SKM-1 treated with dmso at 0.1 percent for 144 hours (cell line): ENCODE data around the gene PACS1.

Experiments
- DNase-seq: peaks from one replicate; lab custom pipeline; 2025; ENCODE audit not compliant: unreplicated experiment; lab: John Stamatoyannopoulos, UW

Gene PACS1

DNA sequence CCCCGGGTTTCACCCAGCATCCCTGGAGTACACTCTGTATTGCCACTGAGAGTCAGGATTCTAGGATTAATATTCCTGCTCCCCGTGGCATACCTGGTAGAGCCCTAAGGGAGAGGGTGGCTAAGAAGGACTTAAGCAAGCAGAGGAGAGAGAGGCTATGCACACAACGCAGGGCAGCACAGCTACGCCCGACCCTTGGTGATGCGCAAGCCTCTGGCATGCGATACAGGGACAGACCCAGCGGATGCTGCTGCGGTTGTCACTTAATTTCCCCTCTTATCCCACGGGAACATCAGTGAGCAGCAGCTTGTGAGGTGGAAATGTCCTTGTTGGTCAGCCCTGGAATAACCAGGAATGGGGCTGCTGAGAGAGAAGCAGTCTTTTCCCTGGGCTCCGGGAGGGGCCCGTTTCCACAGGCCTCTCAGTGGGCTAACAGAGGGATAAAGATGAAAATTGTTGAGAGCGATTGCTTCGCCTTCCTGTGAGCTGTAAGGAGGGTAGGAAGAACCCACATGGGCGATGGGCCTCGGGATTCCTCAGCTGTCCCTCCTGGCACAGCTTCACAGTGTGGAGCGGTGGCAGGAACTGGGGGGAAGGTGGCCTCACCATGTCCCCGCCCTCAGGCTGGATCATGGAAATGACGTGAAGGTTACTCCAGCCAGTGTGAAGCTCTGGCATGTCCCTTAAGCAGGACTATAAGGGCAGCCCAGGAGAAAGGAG lies 149.9 kb downstream of the PACS1 start:
- no peak for DNase-seq

DNA sequence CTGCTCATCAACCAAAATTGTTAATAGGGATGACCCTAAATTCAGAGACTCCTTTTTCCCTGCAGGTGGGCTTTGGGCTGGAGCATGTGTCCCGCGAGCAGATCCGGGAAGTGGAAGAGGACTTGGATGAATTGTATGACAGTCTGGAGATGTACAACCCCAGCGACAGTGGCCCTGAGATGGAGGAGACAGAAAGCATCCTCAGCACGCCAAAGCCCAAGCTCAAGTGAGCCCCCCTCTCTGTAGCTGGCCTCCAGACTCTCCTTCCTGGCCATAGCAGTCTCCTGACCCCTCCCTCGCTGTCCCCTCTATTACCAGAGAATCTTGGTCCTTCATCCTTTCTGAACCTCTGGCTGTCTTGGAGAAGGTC lies 150.5 kb downstream of the PACS1 start:
- no peak for DNase-seq

DNA sequence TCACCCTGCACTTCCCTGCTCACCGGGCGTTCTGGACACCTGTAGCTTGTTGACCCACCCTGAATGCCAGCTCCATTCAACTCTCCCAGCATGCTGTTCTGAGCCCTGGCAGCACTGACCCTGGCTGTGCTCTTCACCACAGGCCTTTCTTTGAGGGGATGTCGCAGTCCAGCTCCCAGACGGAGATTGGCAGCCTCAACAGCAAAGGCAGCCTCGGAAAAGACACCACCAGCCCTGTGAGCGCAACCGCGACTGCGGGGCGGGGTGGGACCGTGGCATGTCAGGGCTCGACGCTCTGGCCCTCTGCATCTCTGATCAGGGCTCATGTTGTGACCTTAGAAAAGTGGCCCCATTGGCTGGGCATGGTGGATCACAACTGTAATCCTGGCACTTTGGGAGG lies 150.9 kb downstream of the PACS1 start:
- no peak for DNase-seq

DNA sequence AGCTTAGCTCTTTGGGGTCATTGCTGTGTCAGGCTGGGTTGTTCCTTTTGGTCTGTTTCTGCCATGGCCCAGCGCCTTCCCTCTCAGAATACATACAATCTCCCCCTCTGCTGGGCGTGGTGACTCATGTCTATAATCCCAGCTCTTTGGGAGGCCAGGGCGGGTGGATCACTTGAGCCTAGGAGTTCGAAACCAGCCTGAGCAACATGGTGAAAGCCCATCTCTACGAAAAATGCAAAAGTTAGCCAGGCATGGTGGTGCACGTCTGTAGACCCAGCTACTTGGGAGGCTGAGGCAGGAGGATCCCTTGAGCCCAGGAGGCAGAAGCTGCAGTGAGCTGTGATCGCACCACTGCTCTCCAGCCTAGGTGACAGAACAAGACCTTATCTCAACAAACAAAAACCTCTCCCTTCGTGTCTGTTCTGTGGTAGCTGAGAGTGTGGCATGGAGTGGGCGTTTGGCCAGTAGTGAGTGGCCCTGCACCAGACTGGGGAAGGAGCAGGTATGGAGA lies 151.7 kb downstream of the PACS1 start:
- no peak for DNase-seq

DNA sequence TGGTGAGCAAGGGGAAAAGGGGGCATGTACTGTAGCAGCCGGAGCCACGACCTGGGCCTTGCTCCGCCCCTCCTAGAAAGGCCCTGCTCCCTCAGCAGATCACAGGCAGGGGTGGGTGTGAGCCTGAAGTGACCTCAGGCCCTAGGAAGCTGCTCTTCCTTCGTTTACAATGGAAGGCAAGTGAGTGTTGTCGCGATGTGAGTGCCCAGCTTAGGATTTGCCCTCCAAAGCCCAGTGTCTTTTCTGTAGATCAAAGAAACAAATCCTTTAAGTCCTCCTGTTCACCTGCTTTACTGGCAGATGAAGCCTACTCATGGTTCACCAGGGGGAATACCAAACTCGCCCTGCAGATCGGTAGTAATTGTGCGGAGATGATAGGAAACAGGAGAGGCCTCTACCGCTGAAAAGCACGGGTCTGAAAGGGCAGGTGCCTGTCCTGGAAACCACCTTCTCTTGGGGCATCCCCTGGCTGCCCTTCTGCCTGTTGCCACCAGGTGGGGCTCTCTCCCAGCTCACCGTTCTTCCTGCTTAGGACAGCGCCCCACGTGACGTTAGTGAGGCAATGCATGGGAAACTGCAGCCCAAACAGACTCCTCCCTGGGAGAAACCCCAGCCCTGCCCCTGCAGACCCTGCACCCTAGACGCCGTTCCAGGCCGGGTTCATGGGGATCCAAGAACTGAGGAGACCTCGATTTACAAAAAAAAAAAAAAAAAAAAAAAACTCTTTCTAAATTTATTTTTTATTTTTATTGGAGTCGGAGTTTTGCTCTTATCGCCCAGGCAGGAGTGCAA lies 152.5 kb downstream of the PACS1 start:
- peak; percentile 89 for DNase-seq

DNA sequence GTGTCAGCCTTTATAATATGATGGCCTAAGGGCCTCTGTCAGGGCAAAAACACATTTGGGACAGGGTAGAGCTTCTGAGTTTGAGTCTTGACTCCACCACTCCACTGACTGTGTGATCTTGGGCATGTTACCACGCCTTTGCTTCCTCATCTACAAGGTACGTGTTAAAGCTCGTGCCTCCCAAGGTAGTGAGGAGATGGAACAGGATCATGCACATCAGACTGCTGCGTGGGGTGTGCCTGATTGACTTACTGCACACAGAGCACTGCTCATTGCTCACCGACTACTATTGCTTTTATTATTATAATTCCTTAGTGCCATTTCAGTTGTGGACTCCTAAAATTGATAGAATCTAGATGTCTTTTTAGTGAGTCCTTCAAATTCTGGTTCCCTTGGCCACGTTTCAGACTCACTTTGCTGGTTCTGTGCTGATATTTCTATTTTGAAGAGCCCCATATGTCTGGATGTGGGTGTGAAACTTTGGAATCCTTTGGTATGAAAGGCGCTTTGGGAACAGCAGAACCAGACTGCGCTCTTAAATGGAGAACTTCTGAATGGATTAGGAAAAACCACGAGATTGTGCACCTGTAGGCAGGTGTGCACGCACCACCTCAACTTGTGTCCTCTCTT lies 154.3 kb downstream of the PACS1 start:
- no peak for DNase-seq

DNA sequence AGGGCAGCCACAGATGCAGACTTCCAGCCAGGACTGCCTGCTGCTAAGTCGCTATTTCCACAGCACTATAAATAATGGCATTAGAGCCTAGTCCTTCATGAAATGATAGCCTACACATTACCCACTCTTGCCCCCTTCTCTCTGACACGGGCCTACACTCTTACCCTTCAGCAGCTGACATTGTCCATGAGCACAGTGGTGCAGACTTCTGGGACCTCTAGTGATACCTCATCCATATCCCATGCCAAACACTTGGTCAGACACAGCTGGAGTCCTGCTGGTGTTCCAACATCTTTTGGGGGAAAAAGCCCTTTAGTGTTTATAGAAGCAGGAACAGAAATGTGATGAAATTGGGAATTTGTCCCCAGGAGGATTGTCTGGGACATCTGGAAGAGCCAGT lies 155.0 kb downstream of the PACS1 start:
- no peak for DNase-seq

DNA sequence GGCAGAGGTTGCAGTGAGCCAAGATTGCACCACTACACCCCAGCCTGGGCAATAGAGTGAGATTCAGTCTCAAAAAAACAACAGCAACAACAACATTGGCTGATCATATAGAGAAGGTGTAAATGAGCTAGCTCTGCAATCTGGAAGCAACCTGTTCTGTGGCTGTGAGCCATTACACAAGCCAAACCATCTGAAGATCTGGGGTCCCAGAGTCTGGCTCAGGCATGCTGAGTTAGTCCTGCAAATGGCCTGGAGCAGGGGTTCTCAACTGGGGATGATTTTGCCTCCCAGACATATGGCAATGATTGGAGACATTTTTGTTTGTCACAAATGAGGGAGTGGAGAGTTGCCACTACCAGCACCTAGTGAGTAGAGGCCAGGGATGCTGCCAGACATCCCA lies 156.0 kb downstream of the PACS1 start:
- DNase-seq, result no peak

DNA sequence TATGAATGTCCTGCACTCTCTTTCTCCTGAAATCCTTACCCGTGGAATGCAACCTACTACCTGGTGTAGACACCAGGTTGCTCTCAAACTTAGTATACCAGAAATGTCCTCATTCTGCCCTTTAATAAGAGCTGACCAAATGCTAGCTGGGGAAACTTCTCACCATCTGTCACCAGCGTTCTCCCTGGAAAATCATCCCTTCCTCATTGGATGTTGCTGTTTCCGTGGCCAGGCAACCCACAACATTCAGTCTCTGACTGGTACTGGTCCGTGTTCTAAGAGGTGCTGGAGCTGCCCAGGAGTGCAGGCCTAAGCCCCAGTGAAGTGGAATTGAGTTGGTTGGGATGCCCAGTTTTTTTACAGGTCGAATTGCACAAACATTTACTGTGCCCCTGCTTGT lies 157.6 kb downstream of the PACS1 start:
- no peak for DNase-seq

DNA sequence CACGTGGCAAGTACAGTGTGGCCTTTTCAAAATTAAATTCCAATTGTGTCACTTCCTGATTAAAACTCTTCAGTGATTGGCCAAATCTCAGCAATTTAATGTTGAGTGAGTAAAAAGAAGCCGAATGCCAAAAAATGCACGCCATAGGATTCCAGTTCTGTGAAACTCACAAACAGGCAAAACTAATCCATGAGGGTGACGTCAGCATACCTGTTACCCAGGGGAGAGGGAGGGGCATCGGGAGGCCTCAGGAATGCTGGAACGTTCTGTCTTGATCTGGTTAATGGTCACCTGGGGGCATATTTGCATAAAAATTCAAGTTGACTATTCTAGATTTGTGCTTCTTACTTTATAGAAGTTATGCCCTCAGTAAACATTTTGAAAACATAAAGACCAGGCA lies 158.4 kb downstream of the PACS1 start:
- DNase-seq, result no peak

DNA sequence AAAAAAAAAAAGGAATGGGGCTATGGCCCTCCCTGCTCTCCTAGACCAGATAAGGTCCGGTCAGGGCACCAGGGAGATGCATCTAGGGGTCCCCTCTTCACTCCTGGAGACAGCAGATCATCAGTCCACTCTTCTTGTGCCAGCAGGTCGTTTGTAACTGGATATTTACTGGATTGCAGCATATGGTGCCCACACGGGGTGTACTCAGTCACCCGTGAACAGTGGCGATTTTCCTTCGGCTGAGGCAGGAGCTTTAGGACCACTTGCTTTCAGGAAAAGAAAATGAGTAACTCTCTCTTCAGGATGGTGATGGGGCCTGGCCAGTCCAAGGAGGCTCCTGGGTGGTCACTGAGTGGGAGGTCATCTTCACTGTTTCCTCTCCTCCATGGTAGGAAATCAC lies 160.1 kb downstream of the PACS1 start:
- no peak for DNase-seq

DNA sequence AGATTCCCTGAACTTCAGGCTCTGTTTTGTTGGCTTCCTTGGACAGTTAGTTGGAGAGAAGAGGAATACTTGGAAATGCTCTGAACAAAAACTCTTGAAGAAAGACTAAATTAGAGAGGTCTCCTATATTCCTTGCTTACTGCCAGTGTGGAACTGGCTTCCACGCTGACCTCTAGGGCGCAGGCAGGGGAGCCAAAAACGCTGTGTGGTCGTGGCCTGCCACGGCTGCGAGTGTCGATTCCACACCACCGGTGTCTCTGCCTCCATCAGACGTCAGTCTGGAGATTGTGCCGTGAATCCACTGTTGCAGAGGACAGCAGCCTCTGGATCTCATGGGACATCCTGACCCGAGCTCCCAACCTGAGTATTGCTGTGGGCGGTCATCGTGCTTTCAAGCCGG lies 160.9 kb downstream of the PACS1 start:
- no peak for DNase-seq

DNA sequence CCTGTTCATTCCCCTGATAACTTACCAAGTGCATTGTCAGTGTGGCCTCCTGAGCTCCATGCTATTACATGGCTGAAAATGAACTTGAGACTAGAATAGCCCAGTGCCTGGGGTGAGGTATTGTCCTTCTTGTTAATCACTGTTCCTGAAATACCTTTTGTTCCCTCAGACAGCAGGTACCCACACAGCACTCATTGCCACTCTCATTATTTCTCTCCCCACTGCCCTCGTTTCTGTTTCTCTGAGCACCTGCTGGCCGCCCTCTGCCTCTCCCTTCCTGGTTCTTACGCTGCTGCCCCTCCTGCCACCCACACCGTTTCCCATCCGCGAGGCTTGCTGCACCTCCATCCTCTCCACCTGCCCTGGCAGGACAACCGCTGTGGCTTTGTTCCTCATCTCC lies 161.5 kb downstream of the PACS1 start:
- DNase-seq, result no peak

DNA sequence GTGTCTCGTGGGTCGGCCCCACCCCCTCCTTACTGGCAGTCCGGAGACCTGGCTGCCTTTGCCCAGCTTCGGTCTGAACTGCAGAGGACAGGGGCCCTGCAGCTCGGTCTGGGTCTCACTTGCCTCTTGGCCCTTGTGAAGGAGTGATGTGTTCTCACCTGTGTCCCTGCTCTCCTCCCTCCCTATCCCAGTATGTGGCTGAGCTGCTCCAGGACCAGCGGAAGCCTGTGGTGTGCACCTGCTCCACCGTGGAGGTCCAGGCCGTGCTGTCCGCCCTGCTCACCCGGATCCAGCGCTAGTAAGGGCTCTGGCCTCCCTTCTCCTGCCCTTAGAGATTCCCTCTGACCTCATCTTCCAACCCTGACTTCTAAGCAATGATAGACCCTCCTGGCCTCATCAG lies 162.7 kb downstream of the PACS1 start:
- DNase-seq, result no peak

DNA sequence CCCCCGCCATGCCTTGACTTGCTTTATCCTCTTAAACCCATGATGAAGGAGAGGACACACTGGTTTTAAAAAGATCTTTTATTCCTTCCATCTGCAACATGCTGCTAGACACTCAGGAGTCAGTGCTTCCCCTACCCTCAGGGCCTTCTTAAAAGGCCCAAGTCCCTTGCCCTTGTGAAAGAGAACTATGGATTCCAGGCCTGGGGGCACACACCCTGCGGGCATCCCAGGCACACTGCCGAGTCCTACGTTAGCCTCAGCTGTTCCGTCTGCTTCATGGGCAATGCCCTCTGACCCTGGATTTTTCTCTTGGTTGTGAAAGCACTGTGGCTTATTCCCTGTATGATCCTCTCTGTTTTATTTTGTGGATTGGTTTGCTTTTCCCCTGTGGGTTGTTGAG lies 163.2 kb downstream of the PACS1 start:
- no peak for DNase-seq

DNA sequence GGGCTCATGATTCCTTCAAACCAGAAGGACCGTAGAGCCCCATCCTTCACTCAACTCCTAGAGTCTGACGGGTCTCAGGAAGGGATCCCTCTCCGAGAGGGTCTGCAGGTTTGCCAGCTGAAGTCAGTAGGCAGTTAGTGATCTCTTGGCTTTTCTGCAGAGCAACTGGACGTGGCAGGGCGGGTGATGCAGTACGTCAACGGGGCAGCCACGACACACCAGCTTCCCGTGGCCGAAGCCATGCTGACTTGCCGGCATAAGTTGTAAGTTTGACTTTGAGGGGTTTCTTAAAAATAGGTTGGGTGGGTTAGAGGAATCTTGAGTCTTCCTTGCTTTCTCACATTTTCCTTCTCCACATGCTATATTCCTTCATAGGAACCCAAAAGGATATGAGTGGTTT lies 165.1 kb downstream of the PACS1 start:
- DNase-seq, result no peak

DNA sequence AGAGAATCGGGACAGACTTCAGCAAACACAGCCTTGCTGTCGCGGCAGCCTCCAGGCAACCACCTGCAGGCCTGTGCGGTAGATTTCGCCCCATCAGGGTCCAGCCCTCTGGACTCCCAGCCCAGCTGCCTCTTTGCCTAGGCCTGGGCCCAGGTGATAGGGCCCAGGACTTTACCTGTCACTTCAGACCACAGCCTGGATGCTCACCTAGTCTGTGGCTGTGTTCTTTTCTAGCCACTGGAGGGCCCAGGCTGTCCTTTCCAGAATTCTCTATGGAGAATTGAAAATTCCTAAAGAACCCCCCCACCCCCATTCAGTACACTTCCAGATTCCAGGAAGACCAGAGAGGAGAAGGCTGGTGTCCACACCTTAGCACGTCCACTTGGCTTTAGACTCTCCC lies 167.8 kb downstream of the PACS1 start:
- no peak for DNase-seq

DNA sequence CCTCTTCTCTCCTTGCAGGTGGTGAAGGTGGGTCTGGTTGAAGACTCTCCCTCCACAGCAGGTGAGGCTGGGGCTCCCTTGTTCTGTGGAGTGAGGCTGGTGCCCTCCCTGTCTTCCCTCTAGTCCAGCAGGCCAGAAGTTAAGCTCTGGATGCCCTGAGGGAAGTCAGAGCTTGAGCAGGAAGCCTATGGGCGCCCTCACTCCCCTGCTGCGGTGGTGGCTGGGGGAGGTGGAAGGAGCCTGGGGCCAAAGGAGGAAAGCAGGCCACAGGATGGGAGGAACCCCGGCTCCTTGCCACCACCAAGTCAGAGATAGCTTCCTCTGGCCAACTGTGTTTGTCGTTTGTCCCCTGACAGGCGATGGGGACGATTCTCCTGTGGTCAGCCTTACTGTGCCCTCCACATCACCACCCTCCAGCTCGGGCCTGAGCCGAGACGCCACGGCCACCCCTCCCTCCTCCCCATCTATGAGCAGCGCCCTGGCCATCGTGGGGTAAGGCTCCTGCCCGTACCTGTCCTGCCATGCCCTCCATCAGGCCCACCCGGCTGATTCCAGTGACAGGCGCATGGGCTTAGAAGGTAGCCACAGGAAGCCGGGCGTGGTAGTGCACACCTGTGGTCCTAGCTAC lies 168.8 kb downstream of the PACS1 start:
- DNase-seq, result no peak

DNA sequence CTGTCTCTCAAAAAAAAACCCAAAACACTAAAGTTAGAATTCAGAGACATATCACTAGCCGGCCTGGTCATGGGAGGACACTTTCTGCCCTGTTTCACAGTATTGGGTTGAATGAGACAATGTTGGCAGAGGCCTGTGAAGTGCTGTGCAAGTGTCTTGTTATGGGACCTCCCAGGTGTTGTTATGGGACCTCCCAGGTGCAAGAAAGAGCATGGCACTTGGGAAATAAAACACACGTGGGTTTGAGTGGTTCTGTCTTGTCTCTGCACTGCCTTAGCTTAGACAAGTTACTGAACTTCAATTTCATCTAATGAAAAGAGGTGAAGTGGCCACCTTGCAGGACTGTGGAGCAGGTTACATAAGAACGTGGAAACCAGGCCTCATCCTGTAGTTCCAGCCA lies 169.4 kb downstream of the PACS1 start:
- no peak for DNase-seq

DNA sequence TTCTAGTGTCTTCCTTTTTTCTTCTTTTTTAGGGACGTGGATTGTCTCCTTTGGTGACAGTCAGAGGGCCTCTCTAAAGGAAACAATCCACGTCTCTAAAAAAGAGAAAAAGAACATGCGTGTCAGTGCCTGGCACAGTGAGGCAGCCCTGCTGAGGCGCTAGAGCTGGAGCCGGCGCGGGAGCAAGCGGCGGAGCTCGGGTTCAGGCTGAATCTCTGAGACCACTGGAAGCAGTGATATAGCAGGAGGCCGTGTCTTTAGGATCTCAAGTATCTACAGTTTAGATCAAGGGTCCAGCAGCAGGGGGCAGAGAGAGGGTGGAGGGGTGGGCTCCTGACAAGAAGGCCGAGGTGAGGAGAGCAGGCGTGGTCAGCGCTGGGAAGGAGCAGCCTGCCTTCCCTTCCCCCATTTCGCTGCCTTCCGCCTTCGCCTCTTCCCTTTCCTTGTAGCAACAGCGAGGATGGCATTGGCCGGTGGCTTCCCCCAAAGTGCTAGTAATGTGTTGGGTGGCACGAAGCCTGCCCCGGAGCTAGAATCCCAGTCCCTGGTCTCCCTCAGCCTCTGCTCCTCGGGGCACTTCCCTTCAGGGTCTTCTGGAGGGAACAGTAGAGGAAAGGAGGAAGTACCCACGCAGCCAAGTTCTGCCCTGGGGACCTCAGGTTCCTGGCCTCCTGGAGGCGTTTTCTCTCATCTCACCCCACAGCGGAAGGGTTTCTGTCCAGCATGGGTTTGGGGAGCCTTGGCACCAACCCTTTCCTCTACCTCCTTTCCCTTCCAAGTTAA lies 170.1 kb downstream of the PACS1 start:
- DNase-seq, result peak; percentile 42

DNA sequence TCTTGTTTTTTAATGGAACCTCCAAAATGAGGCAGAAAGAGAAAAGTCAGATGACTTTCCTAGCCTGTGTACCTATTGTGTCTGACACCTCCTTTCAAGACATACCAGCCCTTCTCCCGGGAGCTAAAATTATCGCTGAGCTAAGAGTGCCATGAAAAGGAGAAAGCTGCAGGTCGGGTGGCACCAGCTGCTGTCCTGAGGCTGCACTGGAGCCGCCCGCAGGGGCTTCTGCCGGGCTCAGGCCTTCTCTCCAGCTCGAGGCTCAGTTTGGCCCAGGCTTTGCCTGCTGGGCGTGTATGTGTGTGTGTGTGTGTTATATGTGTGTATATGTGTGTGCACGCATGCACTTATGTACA lies 170.7 kb downstream of the PACS1 start:
- no peak for DNase-seq
